NCI-H82 treated with DMSO at 0.1 percent for 48 hours (cell line): Measurements from ENCODE around the gene MUC13.

Experiments
- DNase-seq: peaks from one replicate; lab custom pipeline; 2025; ENCODE audit not compliant: unreplicated experiment; lab: John Stamatoyannopoulos, UW

Gene MUC13

GRCh38 chr3:124903896-124904834 is 30.4 kb downstream of the MUC13 start:
- DNase-seq = no peak

- no peak for DNase-seq
Observed at GRCh38 chr3:124896824-124897526, 37.6 kb downstream of the MUC13 start.

GRCh38 chr3:124895756-124896155 is 38.8 kb downstream of the MUC13 start:
- no peak for DNase-seq

GRCh38 chr3:124893526-124893925 is 41.0 kb downstream of the MUC13 start:
- DNase-seq = no peak

- no peak for DNase-seq
Observed at GRCh38 chr3:124890573-124891190, 43.9 kb downstream of the MUC13 start.

- DNase-seq = no peak
Observed at GRCh38 chr3:124888482-124889441, 45.8 kb downstream of the MUC13 start.

DNA sequence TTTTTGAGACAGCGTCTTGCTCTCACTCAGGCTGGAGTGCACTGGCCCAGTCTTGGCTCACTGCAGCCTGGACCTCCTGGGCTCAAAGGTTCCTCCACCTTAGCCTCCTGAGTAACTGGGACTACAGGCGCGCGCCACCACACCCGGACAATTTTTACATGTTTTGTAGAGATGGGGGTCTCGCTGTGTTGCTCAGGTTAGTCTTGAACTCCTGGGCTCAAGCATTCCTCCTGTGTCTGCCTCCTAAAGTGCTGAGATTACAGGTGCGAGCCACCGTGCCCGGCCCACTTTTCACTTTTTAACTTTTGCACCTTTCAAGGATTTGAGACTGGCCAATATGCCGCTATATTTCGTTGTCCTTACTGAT is 46.6 kb downstream of the MUC13 start:
- DNase-seq = no peak

GRCh38 chr3:124887177-124887931 is 47.2 kb downstream of the MUC13 start, which contains the start of gene ITGB5:
Gene ITGB5, minus strand, starts transcription at chr3:124887365. Its CDS starts 365 bp downstream, at chr3:124887000.
- DNase-seq = peak; percentile 50

GRCh38 chr3:124886168-124887056 is 48.1 kb downstream of the MUC13 start:
- no peak for DNase-seq

DNA sequence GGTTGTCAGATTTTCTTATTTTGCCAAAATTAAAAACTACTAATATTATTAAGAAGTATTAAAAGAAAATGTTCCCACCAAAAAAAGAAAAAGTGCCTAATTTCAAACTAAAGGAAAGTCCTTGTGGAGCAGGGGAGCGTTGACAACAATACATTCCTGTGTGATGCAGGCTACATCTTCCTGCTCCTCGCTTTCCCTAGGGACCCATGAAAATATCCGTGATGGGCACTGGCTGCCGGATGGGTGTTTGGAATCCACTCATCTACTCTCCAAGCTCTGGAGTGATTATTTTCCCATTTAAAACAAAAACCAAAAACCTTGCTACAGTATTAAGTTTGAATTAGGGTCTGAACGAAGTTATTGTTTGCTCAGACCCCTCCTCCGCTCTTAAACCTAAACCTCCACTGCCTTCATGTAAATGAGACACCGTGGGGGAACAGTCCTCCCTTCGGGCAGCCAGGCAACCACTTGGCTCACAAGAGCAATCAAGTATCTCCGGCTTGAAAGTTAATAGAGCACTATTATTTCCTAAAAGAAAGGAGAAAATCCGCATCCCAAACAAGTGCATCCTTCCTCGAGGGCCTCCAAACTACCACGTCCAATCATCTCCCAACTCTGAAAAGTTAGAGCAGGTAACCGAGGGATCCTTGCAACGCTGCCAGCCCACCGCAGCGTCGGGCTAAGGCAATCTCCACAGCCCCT is 48.9 kb downstream of the MUC13 start:
- DNase-seq = no peak

DNA sequence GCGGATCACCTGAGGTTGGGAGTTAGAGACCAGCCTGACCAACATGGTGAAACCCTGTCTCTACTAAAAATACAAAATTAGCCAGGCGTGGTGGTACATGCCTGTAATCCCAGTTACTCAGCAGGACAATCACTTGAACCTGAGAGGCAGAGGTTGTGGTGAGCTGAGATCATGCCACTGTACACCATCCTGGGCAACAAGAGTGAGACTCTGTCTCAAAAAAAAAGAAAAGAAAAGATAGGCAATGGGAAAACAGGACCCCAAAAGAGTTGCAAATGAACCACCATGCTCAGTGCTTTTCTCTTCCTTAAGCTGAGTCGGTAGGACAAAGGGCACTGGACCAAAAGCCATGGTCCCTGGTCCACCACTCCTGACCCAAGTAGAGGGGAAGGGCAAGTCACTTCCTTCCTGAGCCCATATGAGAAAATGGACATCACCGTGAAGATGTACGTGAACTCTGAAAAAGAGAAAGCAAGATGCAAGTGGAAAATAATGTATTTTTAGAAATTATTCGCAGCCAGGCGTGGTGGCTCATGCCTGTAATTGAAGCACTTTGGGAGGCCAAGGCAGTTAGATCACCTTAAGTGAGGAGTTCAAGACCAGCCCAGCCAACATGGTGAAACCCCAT is 50.0 kb downstream of the MUC13 start:
- DNase-seq = no peak

DNA sequence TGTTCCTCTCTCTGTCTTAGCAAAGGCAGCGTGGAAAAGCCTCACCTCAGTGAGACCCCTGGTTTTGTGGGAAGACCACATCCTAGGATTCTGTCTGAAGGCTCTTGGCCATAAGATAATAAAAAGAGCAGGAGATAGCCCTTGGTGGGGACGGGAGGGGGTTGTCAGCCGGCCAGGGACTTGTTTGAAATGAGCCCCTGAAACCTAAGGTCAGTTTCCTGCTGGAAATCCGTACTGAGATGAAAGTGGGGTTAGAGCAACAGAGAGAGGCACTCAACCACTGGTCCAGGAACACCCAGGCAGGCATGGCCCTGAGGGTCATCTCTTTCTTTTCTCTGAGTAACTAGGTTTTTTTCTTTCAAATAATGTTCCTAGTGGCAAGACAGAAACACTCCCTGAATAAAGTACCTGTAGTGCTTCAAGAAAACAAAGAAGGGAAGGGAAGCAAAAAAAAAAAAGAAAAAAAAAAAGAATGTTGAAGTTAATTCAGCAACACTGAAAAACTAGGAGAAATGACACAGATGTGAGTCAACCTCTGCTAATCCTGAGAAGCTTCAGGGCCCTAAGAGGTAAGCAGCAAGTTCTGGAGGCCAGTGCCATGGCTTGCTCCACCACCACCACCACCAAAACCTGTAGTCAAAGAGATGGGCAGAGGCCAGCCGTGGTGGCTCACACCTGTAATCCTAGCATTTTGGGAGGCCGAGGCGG is 50.6 kb downstream of the MUC13 start:
- DNase-seq = no peak

- DNase-seq = no peak
Observed at GRCh38 chr3:124882816-124883747, 51.5 kb downstream of the MUC13 start.

DNA sequence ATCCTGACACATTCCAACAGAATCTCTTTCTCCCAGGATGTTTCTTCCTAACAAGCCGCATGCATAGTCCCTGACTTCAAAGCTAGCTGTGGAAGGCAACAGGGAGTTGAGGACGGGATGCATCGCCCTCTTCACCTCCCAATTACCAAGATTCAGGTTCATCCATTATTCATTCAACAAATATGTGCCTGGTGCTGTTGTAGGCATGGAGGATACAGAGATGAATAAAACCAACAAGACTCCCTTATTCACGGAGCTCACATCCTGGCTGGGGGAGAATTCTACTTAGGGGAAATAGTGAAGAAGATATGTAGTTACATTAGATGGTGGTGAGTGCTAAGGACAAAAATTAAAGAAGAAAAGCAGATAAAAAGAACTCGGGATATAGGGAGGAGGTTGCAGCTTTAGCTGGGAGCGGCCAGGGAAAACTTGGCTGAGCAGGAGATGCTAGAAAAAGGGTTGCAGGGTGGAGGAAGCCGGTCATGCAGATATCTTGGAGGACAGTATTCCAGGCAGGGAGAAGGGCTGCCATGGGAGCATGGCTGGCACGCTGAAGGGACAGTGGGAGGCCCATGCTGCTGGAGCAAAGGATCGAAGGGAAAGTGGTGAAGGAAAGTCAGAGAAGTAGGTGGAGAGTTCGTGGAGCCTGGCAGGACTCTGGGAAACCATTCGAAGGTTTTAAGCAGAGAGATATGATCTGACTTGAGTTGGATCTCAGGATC is 52.4 kb downstream of the MUC13 start:
- no peak for DNase-seq

GRCh38 chr3:124879337-124879680 is 55.2 kb downstream of the MUC13 start:
- no peak for DNase-seq
